Thyroid gland (tissue), 4 donors: ENCODE results near the gene PRSS38.

Experiments
- POLR2A ChIP-seq, 2 donors: fragments of 450-650 bp; IDR thresholded peaks; one replicate each; pipeline ENCODE4 v1.6.1; 2017; ENCODE audit warnings: antibody characterized with exemption in 2 of 2, mild to moderate bottlenecking in 2 of 2, moderate library complexity in 1 of 2
- TF ChIP-seq, protein P1 (sequence below), 6 experiments: fragments of 200-600 bp in 3 of 6; fragments of 450-650 bp in 3 of 6; sonication (generic) in 3 of 6; IDR thresholded peaks; one replicate each; pipeline ENCODE4 v1.5.1; 2016 to 2019; ENCODE audit warnings: antibody characterized with exemption in 6 of 6, mild to moderate bottlenecking in 2 of 6, inconsistent platforms in 1 of 6, moderate library complexity in 1 of 6

DNA sequence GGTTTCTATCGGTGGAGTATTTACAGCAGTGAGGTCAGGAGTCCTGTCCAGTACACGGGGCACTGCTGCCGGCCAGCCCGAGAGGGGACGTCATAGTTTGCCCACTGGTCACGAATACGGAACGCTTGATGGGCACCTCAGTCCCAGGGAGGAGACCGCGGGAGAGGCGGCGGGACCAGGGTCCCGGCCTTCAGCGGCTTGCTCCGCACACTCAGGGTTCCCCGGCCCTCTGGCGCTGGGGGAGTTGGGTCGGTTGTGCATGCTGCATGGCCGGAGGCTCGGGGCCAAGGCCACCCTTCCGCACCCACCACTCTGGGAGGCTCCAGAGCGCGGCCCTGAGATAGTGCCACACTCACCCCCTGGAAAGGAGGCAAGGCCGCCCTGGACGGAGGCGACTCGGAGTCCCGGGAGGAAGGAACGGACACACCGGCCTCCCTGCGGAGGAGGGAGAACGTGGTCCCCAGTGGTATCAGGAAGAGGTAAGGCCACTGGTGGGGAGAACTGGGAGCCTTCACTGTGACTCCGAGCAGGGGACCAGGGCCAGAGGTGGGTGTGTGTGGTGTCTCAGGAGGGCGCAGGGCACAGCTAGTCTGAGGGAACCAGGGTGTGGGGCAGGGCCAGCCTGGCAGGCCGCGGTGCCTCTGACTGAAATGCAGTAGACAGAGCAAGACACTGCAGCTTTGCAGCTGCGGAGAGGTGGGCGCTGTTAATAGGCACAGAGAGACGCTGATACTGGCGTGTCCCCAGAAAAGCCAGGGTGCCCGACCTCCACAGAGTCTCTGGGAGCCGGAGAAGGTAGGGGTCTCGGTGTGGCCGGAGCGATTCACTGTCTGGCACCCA lies 28.6 kb upstream of the PRSS38 start:
- TF ChIP-seq, protein P1, sequence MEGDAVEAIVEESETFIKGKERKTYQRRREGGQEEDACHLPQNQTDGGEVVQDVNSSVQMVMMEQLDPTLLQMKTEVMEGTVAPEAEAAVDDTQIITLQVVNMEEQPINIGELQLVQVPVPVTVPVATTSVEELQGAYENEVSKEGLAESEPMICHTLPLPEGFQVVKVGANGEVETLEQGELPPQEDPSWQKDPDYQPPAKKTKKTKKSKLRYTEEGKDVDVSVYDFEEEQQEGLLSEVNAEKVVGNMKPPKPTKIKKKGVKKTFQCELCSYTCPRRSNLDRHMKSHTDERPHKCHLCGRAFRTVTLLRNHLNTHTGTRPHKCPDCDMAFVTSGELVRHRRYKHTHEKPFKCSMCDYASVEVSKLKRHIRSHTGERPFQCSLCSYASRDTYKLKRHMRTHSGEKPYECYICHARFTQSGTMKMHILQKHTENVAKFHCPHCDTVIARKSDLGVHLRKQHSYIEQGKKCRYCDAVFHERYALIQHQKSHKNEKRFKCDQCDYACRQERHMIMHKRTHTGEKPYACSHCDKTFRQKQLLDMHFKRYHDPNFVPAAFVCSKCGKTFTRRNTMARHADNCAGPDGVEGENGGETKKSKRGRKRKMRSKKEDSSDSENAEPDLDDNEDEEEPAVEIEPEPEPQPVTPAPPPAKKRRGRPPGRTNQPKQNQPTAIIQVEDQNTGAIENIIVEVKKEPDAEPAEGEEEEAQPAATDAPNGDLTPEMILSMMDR (IDR thresholded peaks at IDR 0.05), result no peak
- TF ChIP-seq POLR2A (IDR thresholded peaks at IDR 0.05), result no peak
